K562 (cell line): ENCODE results near the gene SLC9C2. TPM values are rescaled to one million over a fixed set of nuclear protein-coding genes. Genes with fewer than 3 reads are reported as not detected.

Experiments
- CBX3 ChIP-seq, 2 experiments: IDR thresholded peaks; 1 replicate in 1 of 2; 2 replicates in 1 of 2; pipeline ENCODE4 v1.6.1; 2012; ENCODE audit warnings: inconsistent platforms in 2 of 2, low read length in 2 of 2, borderline replicate concordance in 1 of 2, control low read depth in 1 of 2
- FOXP1 ChIP-seq: sonication (generic); formaldehyde crosslinking; IDR thresholded peaks from 2 replicates; pipeline ENCODE4 v1.8.0; 2022; ENCODE audit warnings: mild to moderate bottlenecking, missing genetic modification reagents
- MEF2A ChIP-seq: IDR thresholded peaks from 2 replicates; pipeline ENCODE4 v1.6.1; 2011; ENCODE audit warnings: low read depth, mild to moderate bottlenecking, low read length, moderate library complexity; ENCODE audit not compliant: control insufficient read depth
- MYNN ChIP-seq, 2 experiments: sonication (generic); formaldehyde crosslinking in 1 of 2; IDR thresholded peaks; 2 replicates each; pipeline versions ENCODE4 v1.5.0 to v1.6.1; 2016 to 2020; ENCODE audit warnings: antibody characterized with exemption in 1 of 2, missing genetic modification reagents in 1 of 2
- polyA plus RNA-seq, 8 experiments: library from polyadenylated mRNA; depleted of rRNA in 4 of 8; stranded (reverse) in 5 of 8; unstranded in 3 of 8; fragments of >200 nt; fragmentation: Nextera tagmentation in 2 of 8; fragmentation: Illumina TruSeq in 1 of 8; extraction: Ambion mirVana in 2 of 8; extraction: Trizol in 1 of 8; gene quantifications; 2 replicates each; pipeline versions ENCODE4 v1.2.1 to v1.2.3, GENCODE V29; 2011 to 2014; ENCODE audit warnings: inconsistent platforms in 1 of 8, missing spikeins in 1 of 8
- total RNA-seq, 7 experiments: library from RNA; depleted of rRNA in 6 of 7; stranded (reverse); fragments of >200 nt in 6 of 7; fragmentation: Illumina TruSeq in 2 of 7; extraction: Trizol in 2 of 7; gene quantifications; 2 replicates each; pipeline versions ENCODE4 v1.2.1 to v1.2.3, GENCODE V29; 2011 to 2021; ENCODE audit warnings: low replicate concordance in 1 of 7
- TF ChIP-seq, protein P1 (sequence below): fragments of 150-350 bp; IDR thresholded peaks from 2 replicates; pipeline ENCODE4 v1.6.1; 2014; ENCODE audit warnings: low read depth, mild to moderate bottlenecking, low read length, borderline replicate concordance
- TF ChIP-seq, protein P2 (sequence below): sonication (generic); formaldehyde crosslinking; IDR thresholded peaks from 2 replicates; pipeline ENCODE4 v1.8.1; 2022; ENCODE audit warnings: missing genetic modification reagents

The SLC9C2 gene
- total and polyA plus RNA-seq, 9 of the 15 experiments (the other 6 are each of a cell fraction or from before 2014, with no cell fraction given): 0.11 to 0.22 (median 0.15) TPM; not detected in 5

DNA sequence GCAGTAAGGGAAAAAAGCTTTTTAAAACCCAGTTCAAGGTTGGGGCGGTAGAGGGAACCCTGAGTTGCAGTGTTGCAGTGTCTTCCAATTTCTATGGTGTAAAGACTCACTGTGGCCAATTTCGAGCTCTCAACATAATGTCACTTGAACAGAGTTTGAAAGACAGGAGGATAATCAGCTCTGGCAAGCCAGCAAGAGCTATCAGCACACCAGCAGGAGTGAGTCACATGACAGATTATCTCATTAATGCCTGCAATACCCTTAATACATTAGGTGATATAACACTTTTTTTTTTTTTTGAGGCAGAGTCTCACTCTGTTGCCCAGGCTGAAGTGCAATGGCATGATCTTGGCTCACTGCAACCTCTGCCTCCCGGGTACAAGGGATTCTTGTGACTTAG is 22.8 kb downstream of the SLC9C2 start (continued):
- TF ChIP-seq, protein P1, sequence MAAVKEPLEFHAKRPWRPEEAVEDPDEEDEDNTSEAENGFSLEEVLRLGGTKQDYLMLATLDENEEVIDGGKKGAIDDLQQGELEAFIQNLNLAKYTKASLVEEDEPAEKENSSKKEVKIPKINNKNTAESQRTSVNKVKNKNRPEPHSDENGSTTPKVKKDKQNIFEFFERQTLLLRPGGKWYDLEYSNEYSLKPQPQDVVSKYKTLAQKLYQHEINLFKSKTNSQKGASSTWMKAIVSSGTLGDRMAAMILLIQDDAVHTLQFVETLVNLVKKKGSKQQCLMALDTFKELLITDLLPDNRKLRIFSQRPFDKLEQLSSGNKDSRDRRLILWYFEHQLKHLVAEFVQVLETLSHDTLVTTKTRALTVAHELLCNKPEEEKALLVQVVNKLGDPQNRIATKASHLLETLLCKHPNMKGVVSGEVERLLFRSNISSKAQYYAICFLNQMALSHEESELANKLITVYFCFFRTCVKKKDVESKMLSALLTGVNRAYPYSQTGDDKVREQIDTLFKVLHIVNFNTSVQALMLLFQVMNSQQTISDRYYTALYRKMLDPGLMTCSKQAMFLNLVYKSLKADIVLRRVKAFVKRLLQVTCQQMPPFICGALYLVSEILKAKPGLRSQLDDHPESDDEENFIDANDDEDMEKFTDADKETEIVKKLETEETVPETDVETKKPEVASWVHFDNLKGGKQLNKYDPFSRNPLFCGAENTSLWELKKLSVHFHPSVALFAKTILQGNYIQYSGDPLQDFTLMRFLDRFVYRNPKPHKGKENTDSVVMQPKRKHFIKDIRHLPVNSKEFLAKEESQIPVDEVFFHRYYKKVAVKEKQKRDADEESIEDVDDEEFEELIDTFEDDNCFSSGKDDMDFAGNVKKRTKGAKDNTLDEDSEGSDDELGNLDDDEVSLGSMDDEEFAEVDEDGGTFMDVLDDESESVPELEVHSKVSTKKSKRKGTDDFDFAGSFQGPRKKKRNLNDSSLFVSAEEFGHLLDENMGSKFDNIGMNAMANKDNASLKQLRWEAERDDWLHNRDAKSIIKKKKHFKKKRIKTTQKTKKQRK: no peak
- TF ChIP-seq CBX3 (IDR thresholded peaks at IDR 0.05; ENCODE audit: borderline replicate concordance in 1 of 2, low read length in 2 of 2) (no peak), MYNN (IDR thresholded peaks at IDR 0.05) (no peak), MYNN (CRISPR knock-in tag; IDR thresholded peaks at IDR 0.05) (no peak), MEF2A (no peak), FOXP1 (CRISPR knock-in tag) (no peak)
- TF ChIP-seq, protein P2, sequence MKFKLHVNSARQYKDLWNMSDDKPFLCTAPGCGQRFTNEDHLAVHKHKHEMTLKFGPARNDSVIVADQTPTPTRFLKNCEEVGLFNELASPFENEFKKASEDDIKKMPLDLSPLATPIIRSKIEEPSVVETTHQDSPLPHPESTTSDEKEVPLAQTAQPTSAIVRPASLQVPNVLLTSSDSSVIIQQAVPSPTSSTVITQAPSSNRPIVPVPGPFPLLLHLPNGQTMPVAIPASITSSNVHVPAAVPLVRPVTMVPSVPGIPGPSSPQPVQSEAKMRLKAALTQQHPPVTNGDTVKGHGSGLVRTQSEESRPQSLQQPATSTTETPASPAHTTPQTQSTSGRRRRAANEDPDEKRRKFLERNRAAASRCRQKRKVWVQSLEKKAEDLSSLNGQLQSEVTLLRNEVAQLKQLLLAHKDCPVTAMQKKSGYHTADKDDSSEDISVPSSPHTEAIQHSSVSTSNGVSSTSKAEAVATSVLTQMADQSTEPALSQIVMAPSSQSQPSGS (CRISPR knock-in tag): no peak
